Spleen (tissue), 11 donors: ENCODE data around the gene SLC38A2. TPM values are rescaled to one million over a fixed set of nuclear protein-coding genes. Genes with fewer than 3 reads are reported as not detected.

ENCODE experiments used
- DNase-seq: peaks from one replicate; pipeline ENCODE4 v3.0.0-alpha.2; 2020
- H3K27ac ChIP-seq, 8 donors: fragments of 200-600 bp; sonication (generic) in 7 of 8; 1 replicate in 4 of 8; 2 replicates in 4 of 8; pipeline versions ENCODE4 v1.5.0 to v1.8.0; 2016 to 2021; ENCODE audit warnings: inconsistent platforms in 4 of 8, mild to moderate bottlenecking in 4 of 8, moderate library complexity in 1 of 8
- H3K27me3 ChIP-seq, 7 donors: fragments of 200-600 bp; sonication (generic) in 6 of 7; replicated peaks in 1 of 7; 1 replicate in 4 of 7; 2 replicates in 3 of 7; pipeline versions ENCODE4 v1.5.0 to v1.8.0; 2016 to 2021; ENCODE audit warnings: inconsistent platforms in 3 of 7, mild to moderate bottlenecking in 1 of 7
- H3K36me3 ChIP-seq, 6 donors: fragments of 200-600 bp; sonication (generic) in 5 of 6; 1 replicate in 4 of 6; 2 replicates in 2 of 6; pipeline versions ENCODE4 v1.5.0 to v1.8.0; 2016 to 2021; ENCODE audit warnings: inconsistent platforms in 2 of 6
- H3K4me1 ChIP-seq, 6 donors: fragments of 200-600 bp; sonication (generic) in 5 of 6; 1 replicate in 3 of 6; 2 replicates in 3 of 6; pipeline versions ENCODE4 v1.5.0 to v1.8.0; 2016 to 2021; ENCODE audit warnings: inconsistent platforms in 3 of 6
- H3K4me3 ChIP-seq, 8 donors: fragments of 200-600 bp; sonication (generic) in 7 of 8; 1 replicate in 4 of 8; 2 replicates in 4 of 8; pipeline versions ENCODE4 v1.5.0 to v1.8.0; 2016 to 2021; ENCODE audit warnings: inconsistent platforms in 4 of 8, mild to moderate bottlenecking in 4 of 8, moderate library complexity in 2 of 8
- H3K9me3 ChIP-seq, 8 donors: fragments of 200-600 bp; sonication (generic) in 7 of 8; 1 replicate in 4 of 8; 2 replicates in 4 of 8; pipeline versions ENCODE4 v1.5.0 to v1.8.0; 2016 to 2021; ENCODE audit warnings: inconsistent platforms in 4 of 8
- POLR2A ChIP-seq, 3 donors: fragments of 450-650 bp; IDR thresholded peaks; one replicate each; pipeline ENCODE4 v1.5.1; 2017; ENCODE audit warnings: antibody characterized with exemption in 3 of 3, mild to moderate bottlenecking in 1 of 3
- POLR2AphosphoS5 ChIP-seq, 3 donors: sonication (generic); formaldehyde crosslinking; IDR thresholded peaks; one replicate each; pipeline ENCODE4 v1.5.1; 2017; ENCODE audit warnings: antibody characterized with exemption in 3 of 3
- WGBS, 5 donors: extraction: QIAGEN DNeasy Blood & Tissue Kit in 3 of 5; methylation state at CpG; one replicate each; pipeline versions ENCODE4 v1.1.5 to v1.1.7; 2013 to 2018; 5-methylcytosine and 5-hydroxymethylcytosine counted together
- intact Hi-C: fragments of 100-400 bp; cut with DNase I; formaldehyde crosslinking; loops from one replicate; pipeline ENCODE4 v1.15.0; 2023; ENCODE audit warnings: low total_unique reads
- polyA plus RNA-seq, 3 donors: library from polyadenylated mRNA; stranded (reverse); fragments of 200-250 nt; gene quantifications; one replicate each; pipeline ENCODE4 v1.2.1, GENCODE V29; 2013
- total RNA-seq, 7 donors: library from RNA; depleted of rRNA in 3 of 7; stranded (reverse); fragments of >200 nt in 3 of 7; fragmentation: NEBNext Ultra II Directional in 4 of 7; extraction: Animal tissue kit (Norgen Biotek cat#: 25700) in 4 of 7; gene quantifications; one replicate each; pipeline versions ENCODE4 v1.1.0 to v1.2.1, GENCODE V29; 2016 to 2021
- TF ChIP-seq, protein P1 (sequence below), 11 experiments: fragments of 200-600 bp in 7 of 11; fragments of 450-650 bp in 4 of 11; sonication (generic) in 4 of 11; IDR thresholded peaks in 8 of 11; conservative IDR thresholded peaks in 3 of 11; 1 replicate in 7 of 11; 2 replicates in 4 of 11; pipeline versions ENCODE4 v1.4.0 to v1.8.0; 2016 to 2021; ENCODE audit warnings: antibody characterized with exemption in 11 of 11, inconsistent platforms in 4 of 11, mild to moderate bottlenecking in 1 of 11
- donor health status: healthy with polysubstance abuse.
- donor health status: DM: no; HTN: no; CAD: no; lungs with moderate emphysema.
- donor health status: DM: no; HTN: no; CAD: no.
- donor health status: Bipolar disorder and iron deficiency.
- donor health status: healthy.
- donor health status: DM: no; HTN: no; CAD: no.
- donor health status: DM: yes; HTN: yes; CAD: no.

The SLC38A2 gene
- total and polyA plus RNA-seq, 10 donors: 40.7 to 297 (median 151) TPM

- Histone ChIP-seq H3K27ac (peak overlapping the region in 4 of 8 donors; percentile 0 to 60 (median 48)), H3K36me3 (no peaks in the 10 kb centered on the region), H3K4me1 (peaks cover 0 to 19% (median 2%) of the 10 kb centered on the region in 6 donors), H3K9me3 (no peaks in the 10 kb centered on the region), H3K27me3 (no peaks in the 10 kb centered on the region), H3K4me3 (no peak overlapping the region)
- 62 to 93% (median 76%) methylated on average over 1 of the region's 1 CpG for WGBS, 5 donors
- no peak for DNase-seq
- intact Hi-C loops: no loop called here
- TF ChIP-seq, protein P1, sequence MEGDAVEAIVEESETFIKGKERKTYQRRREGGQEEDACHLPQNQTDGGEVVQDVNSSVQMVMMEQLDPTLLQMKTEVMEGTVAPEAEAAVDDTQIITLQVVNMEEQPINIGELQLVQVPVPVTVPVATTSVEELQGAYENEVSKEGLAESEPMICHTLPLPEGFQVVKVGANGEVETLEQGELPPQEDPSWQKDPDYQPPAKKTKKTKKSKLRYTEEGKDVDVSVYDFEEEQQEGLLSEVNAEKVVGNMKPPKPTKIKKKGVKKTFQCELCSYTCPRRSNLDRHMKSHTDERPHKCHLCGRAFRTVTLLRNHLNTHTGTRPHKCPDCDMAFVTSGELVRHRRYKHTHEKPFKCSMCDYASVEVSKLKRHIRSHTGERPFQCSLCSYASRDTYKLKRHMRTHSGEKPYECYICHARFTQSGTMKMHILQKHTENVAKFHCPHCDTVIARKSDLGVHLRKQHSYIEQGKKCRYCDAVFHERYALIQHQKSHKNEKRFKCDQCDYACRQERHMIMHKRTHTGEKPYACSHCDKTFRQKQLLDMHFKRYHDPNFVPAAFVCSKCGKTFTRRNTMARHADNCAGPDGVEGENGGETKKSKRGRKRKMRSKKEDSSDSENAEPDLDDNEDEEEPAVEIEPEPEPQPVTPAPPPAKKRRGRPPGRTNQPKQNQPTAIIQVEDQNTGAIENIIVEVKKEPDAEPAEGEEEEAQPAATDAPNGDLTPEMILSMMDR (IDR thresholded peaks at IDR 0.05 in 8 of 11, conservative IDR thresholded peaks at IDR 0.05 in 3 of 11): no peak
- TF ChIP-seq POLR2A (IDR thresholded peaks at IDR 0.05): no peak
- TF ChIP-seq POLR2AphosphoS5 (IDR thresholded peaks at IDR 0.05): no peak
Observed at GRCh38 chr12:46409974-46410373, 37.4 kb upstream of the SLC38A2 start.

GRCh38 chr12:46409342-46409741 lies 36.8 kb upstream of the SLC38A2 start:
- no peaks in the 10 kb centered on the region for H3K36me3 ChIP-seq
- TF ChIP-seq, protein P1 (IDR thresholded peaks at IDR 0.05 in 8 of 11, conservative IDR thresholded peaks at IDR 0.05 in 3 of 11): no peak
- no peak for TF ChIP-seq POLR2AphosphoS5 (IDR thresholded peaks at IDR 0.05)
- no peak for TF ChIP-seq POLR2A (IDR thresholded peaks at IDR 0.05)
- no peaks in the 10 kb centered on the region for H3K27me3 ChIP-seq
- no peak for DNase-seq
- H3K9me3 ChIP-seq: no peaks in the 10 kb centered on the region
- intact Hi-C loops: no loop called here
- peaks cover 0 to 21% (median 4%) of the 10 kb centered on the region in 6 donors for H3K4me1 ChIP-seq
- WGBS, 5 donors: 50 to 58% (median 55%) methylated on average over 3 of the region's 3 CpGs
- no peak overlapping the region for H3K4me3 ChIP-seq
- peak overlapping the region in 6 of 8 donors; percentile 3 to 60 (median 44) for H3K27ac ChIP-seq

DNA sequence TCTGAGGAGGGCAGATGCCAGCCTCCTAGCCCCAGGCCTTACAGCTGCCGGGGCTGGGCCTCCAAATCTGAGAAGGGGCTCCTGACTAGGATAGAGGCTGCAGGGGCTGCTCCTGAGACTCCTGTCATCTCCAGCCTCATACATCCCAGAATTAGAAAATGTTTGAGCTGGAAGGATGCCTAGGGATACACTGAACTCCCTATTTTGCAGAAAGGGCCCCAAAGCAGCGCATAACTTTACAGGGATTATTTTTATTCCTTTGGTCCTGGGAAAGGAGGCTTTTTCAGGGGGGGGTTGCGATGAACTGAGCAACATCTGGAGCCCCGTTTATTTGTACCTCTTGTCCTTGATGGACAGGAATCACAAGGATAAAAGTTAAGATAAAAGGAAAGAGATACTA lies 35.9 kb upstream of the SLC38A2 start:
- intact Hi-C loops: no loop called here
- Histone ChIP-seq H3K4me1 (peaks cover 0 to 27% (median 11%) of the 10 kb centered on the region in 6 donors), H3K36me3 (no peaks in the 10 kb centered on the region), H3K27me3 (no peaks in the 10 kb centered on the region), H3K4me3 (no peak overlapping the region), H3K27ac (peak overlapping the region in 5 of 8 donors; percentile 3 to 60 (median 42)), H3K9me3 (no peaks in the 10 kb centered on the region)
- TF ChIP-seq POLR2A (IDR thresholded peaks at IDR 0.05) (no peak), POLR2AphosphoS5 (IDR thresholded peaks at IDR 0.05) (no peak)
- TF ChIP-seq, protein P1 (IDR thresholded peaks at IDR 0.05 in 8 of 11, conservative IDR thresholded peaks at IDR 0.05 in 3 of 11): no peak
- 76 to 90% (median 81%) methylated on average over 4 of the region's 4 CpGs for WGBS, 5 donors
- no peak for DNase-seq

DNA sequence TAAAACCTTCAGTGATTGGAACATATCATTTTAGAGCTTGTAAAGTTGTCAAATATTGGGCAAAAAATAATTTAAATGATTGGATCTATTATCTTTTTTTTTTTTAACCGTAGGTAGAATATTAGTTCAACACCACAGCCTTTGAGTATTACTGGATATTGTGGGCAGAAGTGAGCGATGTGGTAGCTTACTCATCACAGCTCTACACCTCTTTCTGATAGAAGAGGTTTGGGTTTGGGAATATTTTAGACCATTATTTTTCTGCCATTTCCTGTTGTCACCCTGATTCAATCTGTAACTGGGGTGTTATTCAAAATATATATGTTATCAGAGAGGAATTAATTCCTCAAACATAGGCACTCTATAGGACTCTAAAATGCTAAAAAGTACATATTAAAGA lies 34.8 kb upstream of the SLC38A2 start:
- WGBS, 5 donors: 82 to 91% (median 86%) methylated on average over 2 of the region's 2 CpGs
- no peaks in the 10 kb centered on the region for H3K27me3 ChIP-seq
- no peaks in the 10 kb centered on the region for H3K9me3 ChIP-seq
- no peak for DNase-seq
- intact Hi-C loops: no loop called here
- no peak overlapping the region for H3K4me3 ChIP-seq
- H3K4me1 ChIP-seq: peaks cover 0 to 27% (median 18%) of the 10 kb centered on the region in 6 donors
- no peaks in the 10 kb centered on the region for H3K36me3 ChIP-seq
- no peak overlapping the region for H3K27ac ChIP-seq
- TF ChIP-seq POLR2AphosphoS5 (IDR thresholded peaks at IDR 0.05): no peak
- TF ChIP-seq, protein P1 (IDR thresholded peaks at IDR 0.05 in 8 of 11, conservative IDR thresholded peaks at IDR 0.05 in 3 of 11): no peak
- TF ChIP-seq POLR2A (IDR thresholded peaks at IDR 0.05): no peak
